Fibroblast of upper back skin (primary cell): ENCODE results near the gene NCSTN.

Experiments used
- DNase-seq: peaks from one replicate; pipeline ENCODE4 v3.0.0-alpha.2; 2013

NCSTN gene

GRCh38 chr1:160353223-160353622, 10.0 kb downstream of the NCSTN start:
- DNase-seq = no peak

DNA sequence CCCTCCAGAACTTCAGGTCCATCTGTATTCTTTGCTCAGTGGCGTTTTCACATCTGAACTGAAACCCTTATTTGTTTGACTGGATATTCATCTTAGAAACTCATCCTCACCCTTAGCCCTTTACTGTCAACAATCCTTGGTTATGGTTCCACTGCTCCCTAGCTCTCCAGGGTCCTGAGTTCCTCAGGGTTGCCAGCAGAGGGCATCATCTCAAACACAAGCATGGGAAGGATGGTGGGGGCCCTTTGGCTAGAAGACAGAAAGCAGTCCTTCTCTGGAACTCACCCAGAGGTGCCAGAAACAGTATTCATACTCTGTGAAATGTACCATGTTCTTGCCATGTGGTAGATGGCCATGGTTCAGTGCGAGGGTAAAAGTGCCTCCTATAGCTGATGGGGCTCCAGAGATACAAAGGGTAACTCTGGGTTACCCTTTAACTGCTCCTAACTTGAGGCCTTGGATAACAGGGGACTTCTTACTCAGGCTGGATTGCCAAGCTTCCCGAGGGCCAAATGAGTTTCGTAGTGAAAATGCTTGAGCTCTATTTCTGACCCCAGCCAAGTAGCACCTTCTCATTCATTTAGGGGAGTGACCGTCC, 11.3 kb downstream of the NCSTN start:
- peak; percentile 31 for DNase-seq

DNA sequence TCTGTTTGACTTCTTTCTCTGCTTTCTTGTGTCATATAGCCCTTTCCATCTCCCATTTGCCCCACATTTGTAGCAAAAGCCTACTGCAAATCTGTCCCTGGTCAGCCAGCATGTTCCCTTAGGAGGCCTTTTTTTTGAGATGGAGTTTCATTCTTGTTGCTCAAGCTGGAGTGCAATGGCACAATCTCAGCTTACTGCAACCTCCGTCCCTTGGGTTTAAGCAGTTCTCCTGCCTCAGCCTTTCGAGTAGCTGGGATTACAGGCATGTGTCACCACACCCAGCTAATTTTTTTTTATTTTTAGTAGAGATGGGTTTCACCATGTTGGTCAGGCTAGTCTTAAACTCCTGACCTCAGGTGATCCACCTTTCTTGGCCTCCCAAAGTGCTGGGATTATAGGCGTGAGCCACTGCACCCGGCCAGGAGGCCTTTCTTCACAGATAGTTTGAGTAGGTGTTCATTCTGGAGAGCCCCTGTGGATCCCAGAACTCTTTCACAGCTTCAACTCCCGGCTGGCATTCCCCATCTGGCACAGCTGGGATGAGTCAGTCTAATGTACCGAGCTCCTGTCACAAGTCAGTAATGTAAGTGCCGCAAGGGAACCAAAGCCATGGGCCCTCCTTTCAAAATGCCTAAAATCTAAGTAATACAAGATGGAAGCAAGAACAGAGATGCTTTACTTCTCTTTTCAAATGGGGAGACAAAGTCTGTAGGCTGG, 14.3 kb downstream of the NCSTN start:
- DNase-seq = peak; percentile 10

DNA sequence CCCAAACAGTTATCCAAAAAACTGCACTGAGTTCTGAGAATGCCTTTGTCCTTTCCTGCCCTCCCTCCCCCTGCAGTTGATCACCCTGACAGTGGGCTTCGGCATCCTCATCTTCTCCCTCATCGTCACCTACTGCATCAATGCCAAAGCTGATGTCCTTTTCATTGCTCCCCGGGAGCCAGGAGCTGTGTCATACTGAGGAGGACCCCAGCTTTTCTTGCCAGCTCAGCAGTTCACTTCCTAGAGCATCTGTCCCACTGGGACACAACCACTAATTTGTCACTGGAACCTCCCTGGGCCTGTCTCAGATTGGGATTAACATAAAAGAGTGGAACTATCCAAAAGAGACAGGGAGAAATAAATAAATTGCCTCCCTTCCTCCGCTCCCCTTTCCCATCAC, 14.9 kb downstream of the NCSTN start:
- DNase-seq = no peak

DNA sequence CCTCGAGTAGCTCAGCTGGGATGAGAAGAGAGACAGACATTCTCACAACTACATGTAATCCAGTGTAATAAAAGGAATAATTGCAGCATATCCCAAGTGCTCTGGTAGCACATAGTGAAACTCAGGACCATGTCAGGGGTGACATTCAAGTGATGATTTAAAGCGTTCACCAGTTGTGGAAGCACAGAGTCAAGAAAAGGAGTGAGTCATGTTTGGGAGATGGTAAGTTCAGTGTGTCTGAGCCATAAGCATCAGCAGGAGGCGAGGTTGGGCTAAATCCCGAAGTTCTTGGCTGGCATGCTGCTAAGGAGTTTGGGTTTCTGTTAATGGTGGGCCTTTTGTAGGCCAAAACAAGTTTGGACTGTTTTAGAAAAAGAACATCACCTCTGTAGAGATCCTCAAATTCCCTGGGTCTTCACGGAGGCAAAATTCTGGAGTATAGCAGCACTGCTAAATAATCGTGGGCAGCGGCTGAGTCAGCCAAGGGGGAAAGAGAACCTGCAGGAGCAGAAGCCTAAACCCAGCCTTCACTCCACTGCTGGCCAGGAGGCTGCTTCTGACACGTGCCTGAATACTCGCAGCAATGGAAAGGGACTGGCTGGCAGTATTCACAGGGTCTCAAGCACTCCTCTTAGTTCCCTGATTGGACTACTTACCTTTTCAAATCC, 16.5 kb downstream of the NCSTN start:
- peak; percentile 28 for DNase-seq

DNA sequence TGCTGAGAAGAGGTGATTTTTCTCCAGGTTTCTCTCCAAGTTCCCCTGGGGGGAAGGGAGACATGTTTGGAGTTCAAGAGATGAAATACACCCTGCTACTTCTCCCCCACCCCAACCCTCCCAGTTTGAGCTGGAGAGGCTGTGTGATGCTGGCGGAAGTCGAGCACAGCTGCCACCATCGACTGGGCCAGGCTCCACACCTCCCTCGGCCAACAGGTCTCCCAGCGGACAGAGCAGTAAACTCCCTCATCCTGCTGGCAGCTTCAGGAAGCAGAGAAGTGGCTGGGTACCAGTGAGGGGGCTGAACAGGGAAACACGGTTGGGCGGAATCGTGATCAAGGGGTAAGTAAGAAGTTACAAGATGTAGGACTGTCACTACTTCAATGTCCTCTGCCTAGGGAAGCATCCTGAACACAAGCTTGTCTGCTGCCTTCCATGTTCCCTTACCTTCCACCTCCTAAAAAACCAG, 17.1 kb downstream of the NCSTN start:
- no peak for DNase-seq

DNA sequence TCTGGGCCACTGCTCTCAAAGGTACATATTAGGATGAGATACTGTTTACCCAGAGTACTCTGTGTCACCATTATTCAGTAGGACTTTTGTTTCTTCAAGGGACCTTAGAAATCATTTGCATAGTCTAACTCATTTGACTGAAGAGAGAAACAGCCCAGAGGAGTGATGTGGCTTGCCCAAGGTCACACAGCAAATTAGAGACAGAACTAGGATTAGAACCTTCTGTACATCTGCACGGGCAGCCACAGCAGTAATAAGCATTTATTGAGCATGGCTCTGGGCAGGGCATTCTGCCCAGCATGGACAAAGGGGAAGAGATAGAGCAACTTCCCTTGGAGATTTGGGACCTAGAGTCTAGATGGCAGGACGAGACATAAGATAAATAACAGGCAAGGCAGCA, 18.0 kb downstream of the NCSTN start:
- DNase-seq = no peak

GRCh38 chr1:160361814-160362167, 18.6 kb downstream of the NCSTN start:
- no peak for DNase-seq

- peak; percentile 55 for DNase-seq
Measured at GRCh38 chr1:160362168-160362957, 19.2 kb downstream of the NCSTN start.

DNA sequence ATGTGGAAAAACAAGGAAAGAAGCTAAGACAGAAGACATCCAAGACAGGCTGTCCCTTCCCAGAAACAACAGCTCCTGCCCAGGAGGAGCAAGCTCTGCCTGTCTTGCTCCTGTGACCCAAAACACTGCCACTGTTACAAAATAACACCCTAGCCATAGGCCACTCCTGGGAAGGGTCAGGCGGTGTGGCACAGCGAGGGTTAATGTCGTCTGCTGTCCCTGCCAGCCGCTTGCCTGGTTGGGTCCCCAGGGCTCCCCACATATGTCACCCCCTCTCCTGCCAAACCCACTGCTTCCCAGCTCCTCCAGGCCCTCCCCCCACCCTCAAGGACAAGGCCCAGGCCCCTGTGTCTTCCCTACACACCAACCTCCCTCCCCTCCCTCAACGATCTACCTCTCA, 19.8 kb downstream of the NCSTN start:
- DNase-seq = no peak

DNA sequence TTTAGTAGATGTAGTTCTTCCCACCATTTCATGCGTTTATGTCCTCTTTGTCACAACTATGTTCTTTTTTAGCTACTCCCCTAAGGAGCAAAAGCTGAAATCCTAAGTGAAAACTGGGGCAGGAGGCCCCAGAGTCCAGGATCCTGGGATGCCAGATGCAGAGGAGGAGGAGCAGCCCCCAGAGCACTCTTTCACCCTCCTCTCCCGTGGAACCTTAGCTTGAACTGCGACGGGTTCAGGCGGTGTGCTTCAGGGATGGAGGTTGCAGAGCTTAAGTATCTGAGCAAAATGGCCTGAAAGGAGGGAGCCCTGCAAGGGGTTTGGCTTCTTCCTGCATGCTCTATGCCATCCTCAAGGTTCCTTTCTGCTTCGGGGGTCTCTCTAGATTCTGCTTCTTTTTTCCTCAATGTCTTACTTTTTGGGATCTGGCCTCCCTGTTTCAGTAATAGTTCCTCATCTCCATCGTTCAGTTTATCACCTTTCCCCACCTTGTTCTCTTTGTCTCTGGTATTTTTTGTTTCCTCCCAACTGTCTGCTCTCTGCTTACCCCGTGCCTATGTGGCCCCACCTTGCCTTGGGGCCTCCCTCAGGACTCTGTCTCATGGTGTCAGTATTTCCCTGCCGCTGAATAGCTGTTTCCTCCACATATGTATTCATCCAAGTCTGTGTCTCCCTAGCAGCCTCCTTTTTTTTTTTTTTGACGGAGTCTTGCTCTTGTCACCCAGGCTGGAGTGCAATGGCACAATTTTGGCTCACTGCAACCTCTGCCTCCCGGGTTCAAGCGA, 21.0 kb downstream of the NCSTN start:
- DNase-seq = no peak

DNA sequence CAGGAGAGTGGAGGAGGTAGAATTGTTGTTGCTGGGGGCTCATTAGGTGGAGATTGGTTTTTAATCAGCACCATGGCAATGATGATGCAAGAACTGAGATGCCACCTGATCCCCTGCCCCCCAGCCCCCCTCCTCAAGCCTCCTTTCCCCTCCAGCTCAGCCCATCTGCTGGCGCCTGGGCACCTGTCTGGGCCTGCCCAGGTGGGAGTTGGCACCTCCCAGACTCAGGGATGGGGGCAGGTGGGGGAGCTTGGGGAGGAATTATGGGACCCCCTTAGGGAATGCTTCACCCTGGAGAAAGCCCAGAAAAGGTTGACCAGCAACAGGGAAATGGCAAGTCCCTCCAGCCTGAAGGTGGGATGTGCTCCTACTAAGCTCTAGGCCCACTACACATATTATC, 22.1 kb downstream of the NCSTN start:
- no peak for DNase-seq

DNA sequence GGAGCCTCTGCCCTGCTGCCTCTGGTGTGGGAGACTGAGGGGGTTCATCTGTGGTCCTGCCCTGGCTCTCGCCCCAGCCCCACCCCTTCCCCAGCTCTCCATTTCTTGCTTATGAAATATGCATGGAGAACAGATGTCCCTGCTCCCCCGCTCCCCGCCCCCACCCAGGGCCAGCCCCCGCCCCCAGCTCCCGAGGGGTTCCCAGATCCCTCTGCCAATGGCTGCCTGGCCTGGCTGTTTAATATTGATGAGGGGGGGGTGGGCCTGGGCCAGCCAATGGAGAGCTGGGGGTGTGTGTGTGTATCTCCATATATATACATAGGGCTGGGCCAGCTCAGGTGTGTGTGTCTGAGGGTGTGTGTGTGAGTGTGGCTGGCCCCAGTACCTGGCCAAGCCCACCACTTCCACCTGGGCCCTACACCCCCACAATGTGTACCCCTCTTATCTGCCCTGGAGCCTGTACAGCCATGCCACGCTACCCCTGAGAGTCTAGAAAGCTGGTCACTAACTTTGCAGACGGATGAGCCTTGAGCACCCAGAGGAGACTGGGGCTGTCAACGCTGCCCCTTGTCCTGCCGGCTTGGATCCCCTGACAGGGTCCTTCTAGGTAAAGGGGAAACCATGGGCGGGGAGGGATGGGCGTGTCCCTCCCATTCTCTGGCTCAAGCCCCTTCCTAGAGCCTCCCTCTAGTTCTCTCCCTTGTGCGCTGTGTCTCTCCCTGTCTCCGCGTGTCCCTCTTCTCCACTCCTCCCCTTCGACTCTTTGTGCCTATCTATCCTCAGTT, 23.7 kb downstream of the NCSTN start, which contains the start of gene NHLH1:
Gene NHLH1, plus strand, starts transcription at position 341 of the 785 bp plus-strand sequence. CDS start 3,661 bp downstream, outside the sequence.
- no peak for DNase-seq

GRCh38 chr1:160367516-160367900, 24.3 kb downstream of the NCSTN start:
- no peak for DNase-seq

DNA sequence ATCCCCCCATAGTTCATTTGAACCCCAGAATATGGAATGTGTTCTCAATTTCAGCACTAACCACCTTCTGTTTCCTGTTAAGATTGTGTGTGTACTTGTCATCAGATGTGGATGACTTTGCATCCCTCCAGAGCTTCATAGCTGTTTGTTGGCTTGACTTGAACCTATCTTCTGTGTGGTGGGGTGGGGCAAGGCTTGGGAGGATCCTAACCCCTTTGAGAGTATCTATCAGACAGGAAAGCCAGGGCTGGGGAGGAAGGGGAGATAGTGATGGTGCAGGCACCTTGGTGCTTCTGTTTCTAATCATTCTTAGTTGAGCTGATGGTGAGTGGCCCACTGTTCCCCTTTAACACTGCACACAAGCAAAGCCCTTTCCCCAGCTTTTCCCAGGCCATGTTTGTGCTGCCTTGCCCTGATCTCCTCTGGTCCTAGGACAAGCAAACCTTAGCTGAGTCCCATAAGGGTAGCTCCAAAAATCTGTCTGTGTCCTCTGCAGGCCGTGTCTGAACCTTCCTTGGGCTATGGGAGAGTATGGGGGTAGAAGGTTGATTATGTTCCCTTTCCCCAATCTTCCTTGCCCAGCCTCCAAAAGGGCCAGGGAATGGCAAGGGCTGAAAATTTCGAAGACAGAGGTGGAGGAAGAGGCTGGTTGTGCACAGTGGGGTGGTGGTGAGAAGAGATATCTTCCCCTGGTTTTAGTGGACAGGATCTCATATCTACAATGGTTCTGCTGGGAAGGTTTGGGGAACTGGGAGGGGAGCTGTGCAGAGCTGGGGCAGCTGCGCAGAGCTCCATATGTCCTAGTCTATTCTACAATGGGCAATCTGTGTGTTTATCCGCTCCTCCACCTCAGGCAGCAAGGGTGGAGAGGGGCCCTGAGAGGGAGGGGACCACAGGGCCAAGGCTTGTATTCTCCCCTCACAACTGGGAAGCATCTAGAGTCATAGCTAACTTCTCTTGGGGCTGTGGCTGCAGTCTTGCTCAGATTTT, 25.0 kb downstream of the NCSTN start:
- no peak for DNase-seq

DNA sequence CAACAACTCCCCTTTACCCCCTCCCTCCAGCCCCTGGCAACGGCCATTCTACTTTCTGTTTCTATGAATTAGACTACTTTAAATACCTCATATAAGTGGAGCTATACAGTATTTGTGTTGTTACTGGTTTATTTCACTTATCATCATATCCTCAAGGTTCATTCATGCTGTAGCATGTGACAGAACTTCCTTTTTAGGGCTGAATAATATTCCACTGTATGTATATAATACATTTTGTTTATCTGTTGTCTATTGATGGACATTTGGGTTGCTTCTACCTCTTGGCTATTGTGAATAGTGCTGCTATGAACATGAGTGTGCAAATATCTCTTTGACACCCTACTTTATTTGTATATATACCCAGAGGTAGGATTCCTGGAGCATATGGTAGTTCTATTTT, 25.9 kb downstream of the NCSTN start:
- no peak for DNase-seq

GRCh38 chr1:160370561-160371345, 27.6 kb downstream of the NCSTN start:
- DNase-seq = no peak

GRCh38 chr1:160371346-160371631, 28.1 kb downstream of the NCSTN start:
- DNase-seq = no peak

DNA sequence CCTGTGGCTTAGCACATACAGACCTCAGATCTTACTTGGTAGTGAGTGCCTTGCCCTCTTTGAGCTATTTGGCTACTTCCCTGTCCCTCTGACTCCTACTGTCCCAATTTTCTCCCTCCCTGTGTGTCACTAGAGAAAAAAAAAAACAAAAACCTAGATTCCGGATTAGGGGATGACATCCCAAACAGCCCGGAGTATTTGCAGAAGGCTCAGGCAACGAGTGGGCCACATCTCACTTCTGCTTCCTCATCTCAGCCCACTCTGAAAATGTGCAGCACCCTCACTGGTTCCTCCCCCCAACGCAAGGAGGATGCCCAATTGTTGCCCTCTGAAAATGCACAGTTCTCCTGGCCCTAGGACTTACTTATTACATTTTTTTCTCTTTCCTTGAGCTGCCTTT, 28.6 kb downstream of the NCSTN start:
- DNase-seq = no peak

- DNase-seq = no peak
Measured at GRCh38 chr1:160373696-160374095, 30.5 kb downstream of the NCSTN start.
